ENCODE measurements around the gene ARSD.

DNA sequence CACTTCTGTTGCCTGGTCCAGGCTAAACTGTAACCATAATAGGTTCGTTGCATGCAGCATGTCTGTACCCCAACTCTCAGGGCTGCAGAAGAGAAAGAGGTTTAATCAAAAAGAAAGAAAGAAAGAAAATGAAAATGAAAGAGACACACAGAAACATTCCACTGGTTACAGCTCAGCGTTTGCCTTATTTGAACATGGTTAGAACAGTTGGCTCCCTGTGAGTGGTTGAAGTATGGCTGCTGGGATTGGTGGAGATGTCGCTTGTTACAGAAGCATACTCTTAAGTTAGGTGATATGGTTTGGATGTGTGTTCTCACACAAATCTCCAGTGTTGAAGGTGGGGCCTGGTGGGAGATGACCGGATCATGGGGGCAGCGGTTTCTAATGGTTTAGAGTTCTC, 36.3 kb downstream of the ARSD start:
- TF ChIP-seq, protein P1, sequence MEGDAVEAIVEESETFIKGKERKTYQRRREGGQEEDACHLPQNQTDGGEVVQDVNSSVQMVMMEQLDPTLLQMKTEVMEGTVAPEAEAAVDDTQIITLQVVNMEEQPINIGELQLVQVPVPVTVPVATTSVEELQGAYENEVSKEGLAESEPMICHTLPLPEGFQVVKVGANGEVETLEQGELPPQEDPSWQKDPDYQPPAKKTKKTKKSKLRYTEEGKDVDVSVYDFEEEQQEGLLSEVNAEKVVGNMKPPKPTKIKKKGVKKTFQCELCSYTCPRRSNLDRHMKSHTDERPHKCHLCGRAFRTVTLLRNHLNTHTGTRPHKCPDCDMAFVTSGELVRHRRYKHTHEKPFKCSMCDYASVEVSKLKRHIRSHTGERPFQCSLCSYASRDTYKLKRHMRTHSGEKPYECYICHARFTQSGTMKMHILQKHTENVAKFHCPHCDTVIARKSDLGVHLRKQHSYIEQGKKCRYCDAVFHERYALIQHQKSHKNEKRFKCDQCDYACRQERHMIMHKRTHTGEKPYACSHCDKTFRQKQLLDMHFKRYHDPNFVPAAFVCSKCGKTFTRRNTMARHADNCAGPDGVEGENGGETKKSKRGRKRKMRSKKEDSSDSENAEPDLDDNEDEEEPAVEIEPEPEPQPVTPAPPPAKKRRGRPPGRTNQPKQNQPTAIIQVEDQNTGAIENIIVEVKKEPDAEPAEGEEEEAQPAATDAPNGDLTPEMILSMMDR (optimal IDR thresholded peaks at IDR 0.05 in 1 of 3, IDR thresholded peaks at IDR 0.05 in 1 of 3, conservative IDR thresholded peaks at IDR 0.05 in 1 of 3; ENCODE audit: extremely low read depth in 1 of 3, insufficient read depth in 2 of 3, low read length in 3 of 3): no peak
- no peak for TF ChIP-seq EZH2 (IDR thresholded peaks at IDR 0.05; ENCODE audit: low read length)
